A549 (cell line): ENCODE data around the gene CCDC117.

ENCODE experiments used
- CBX8 ChIP-seq: fragments of 200-600 bp; sonication (generic); IDR thresholded peaks from 2 replicates; pipeline ENCODE4 v1.6.1; 2016
- POLR2A ChIP-seq: IDR thresholded peaks from 2 replicates; pipeline ENCODE4 v1.6.1; 2012; ENCODE audit warnings: mild to moderate bottlenecking, low read length
- RAD21 ChIP-seq, 2 experiments: fragments of >200 bp in 1 of 2; sonication (Bioruptor Twin) in 1 of 2; formaldehyde crosslinking in 1 of 2; IDR thresholded peaks in 1 of 2; conservative IDR thresholded peaks in 1 of 2; 2 replicates in 1 of 2; 3 replicates in 1 of 2; pipeline ENCODE4 v1.6.1; 2012 to 2018; ENCODE audit warnings: inconsistent platforms in 1 of 2
- SREBF2 ChIP-seq: fragments of 450-650 bp; IDR thresholded peaks from 2 replicates; pipeline ENCODE4 v1.6.1; 2014; ENCODE audit warnings: mild to moderate bottlenecking, moderate library complexity
- ZC3H11A ChIP-seq: fragments of 450-650 bp; IDR thresholded peaks from 2 replicates; pipeline ENCODE4 v1.6.1; 2014; ENCODE audit warnings: antibody characterized with exemption, mild to moderate bottlenecking
- TF ChIP-seq, protein P1 (sequence below): fragments of >200 bp; sonication (Bioruptor Twin); formaldehyde crosslinking; IDR thresholded peaks from 3 replicates; pipeline ENCODE4 v1.5.1; 2016

DNA sequence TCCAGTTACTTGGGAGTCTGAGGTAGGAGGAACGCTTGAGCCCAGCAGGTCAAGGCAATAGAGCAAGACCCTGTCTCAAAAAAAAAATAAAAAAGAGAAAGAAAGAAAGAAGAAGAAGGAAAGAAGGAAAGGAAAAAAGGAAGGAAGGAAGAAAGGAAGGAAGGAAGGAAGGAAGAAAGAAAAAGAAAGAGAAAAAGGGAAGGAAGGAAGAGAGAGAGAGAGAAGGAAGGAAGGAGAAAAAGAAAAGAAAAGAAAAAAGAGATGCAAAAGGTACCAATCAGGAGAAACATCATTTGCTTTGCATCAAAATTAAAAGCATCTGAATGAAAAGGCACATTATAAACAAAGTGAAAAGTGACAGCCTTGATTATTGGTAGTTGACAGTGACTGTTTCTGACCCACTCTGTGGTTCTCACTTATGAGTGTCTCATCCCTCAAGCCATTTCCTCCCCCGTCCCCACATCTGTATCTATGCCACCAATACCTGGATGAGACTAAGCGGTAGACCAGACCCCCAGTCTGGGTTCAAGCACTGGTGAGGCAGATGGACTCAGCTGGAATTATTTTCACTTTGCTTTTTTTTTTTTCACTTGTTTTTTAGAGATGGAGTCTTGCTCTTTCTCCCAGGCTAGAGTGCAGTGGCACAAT lies 60.9 kb downstream of the CCDC117 start:
- TF ChIP-seq, protein P1, sequence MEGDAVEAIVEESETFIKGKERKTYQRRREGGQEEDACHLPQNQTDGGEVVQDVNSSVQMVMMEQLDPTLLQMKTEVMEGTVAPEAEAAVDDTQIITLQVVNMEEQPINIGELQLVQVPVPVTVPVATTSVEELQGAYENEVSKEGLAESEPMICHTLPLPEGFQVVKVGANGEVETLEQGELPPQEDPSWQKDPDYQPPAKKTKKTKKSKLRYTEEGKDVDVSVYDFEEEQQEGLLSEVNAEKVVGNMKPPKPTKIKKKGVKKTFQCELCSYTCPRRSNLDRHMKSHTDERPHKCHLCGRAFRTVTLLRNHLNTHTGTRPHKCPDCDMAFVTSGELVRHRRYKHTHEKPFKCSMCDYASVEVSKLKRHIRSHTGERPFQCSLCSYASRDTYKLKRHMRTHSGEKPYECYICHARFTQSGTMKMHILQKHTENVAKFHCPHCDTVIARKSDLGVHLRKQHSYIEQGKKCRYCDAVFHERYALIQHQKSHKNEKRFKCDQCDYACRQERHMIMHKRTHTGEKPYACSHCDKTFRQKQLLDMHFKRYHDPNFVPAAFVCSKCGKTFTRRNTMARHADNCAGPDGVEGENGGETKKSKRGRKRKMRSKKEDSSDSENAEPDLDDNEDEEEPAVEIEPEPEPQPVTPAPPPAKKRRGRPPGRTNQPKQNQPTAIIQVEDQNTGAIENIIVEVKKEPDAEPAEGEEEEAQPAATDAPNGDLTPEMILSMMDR = no peak
- TF ChIP-seq RAD21 (conservative IDR thresholded peaks at IDR 0.05 in 1 of 2, IDR thresholded peaks at IDR 0.05 in 1 of 2) = no peak
- TF ChIP-seq SREBF2 = no peak
- TF ChIP-seq CBX8 = no peak
- no peak for TF ChIP-seq ZC3H11A
- no peak for TF ChIP-seq POLR2A
